Right cardiac atrium (tissue), 5 donors: ENCODE measurements around the gene GREB1. TPM values are rescaled to one million over a fixed set of nuclear protein-coding genes. Genes with fewer than 3 reads are reported as not detected.

ENCODE experiments used
- ATAC-seq, 2 donors: fragments of 200-7000 bp; cut with Tn5 transposase; one replicate each; pipeline versions ENCODE4 v1.8.0 to v1.9.1; 2020; ENCODE audit warnings: moderate library complexity in 2 of 2, mild to moderate bottlenecking in 1 of 2
- DNase-seq, 3 donors: peaks; one replicate each; pipeline ENCODE4 v3.0.0-alpha.2; 2020
- H3K27ac ChIP-seq: one replicate; pipeline ENCODE4 v1.5.1; 2013; ENCODE audit warnings: mild to moderate bottlenecking, low read length, control low read depth, moderate library complexity
- H3K27me3 ChIP-seq: one replicate; pipeline ENCODE4 v1.6.1; 2013; ENCODE audit not compliant: control insufficient read depth, insufficient read depth
- H3K4me1 ChIP-seq: one replicate; pipeline ENCODE4 v1.6.1; 2013; ENCODE audit warnings: low read length; ENCODE audit not compliant: control insufficient read depth, insufficient read depth
- H3K4me3 ChIP-seq: one replicate; pipeline ENCODE4 v1.5.1; 2013; ENCODE audit warnings: low read length, control low read depth
- H3K9me3 ChIP-seq: one replicate; pipeline ENCODE4 v1.6.1; 2013; ENCODE audit warnings: low read length; ENCODE audit not compliant: control insufficient read depth
- WGBS: extraction: QIAGEN DNeasy Blood & Tissue Kit; methylation state at CpG from one replicate; pipeline ENCODE4 v1.1.7; 2013; 5-methylcytosine and 5-hydroxymethylcytosine counted together
- intact Hi-C, 4 donors: fragments of 100-400 bp; cut with DNase I; formaldehyde crosslinking; loops; one replicate each; pipeline versions ENCODE4 v1.11.0 to v1.14.0; 2022 to 2023
- polyA plus RNA-seq: library from polyadenylated mRNA; stranded (reverse); fragments of 200-250 nt; gene quantifications from one replicate; pipeline ENCODE4 v1.2.3, GENCODE V29; 2013
- total RNA-seq, 4 donors: library from RNA; stranded (reverse); fragmentation: NEBNext Ultra II Directional; extraction: Animal tissue kit (Norgen Biotek cat#: 25700); gene quantifications; one replicate each; pipeline ENCODE4 v1.2.1, GENCODE V29; 2021
- donor health status: healthy with polysubstance abuse.
- donor health status: DM: no; HTN: yes; CAD: no.
- donor health status: DM: no; HTN: no; CAD: no.
- donor health status: DM: no; HTN: yes; CAD: no; lungs with severe emphysema.
- donor health status: DM: yes; HTN: yes; CAD: no.

GREB1 gene
- total and polyA plus RNA-seq, 5 donors = 4.6 to 17.7 (median 10.7) TPM

GRCh38 chr2:11564816-11565567 is 31.1 kb downstream of the GREB1 start:
- intact Hi-C loops = no loop called here
- WGBS = 90% methylated on average over 7 of the region's 7 CpGs

GRCh38 chr2:11566383-11566782 is 32.5 kb downstream of the GREB1 start:
- intact Hi-C loops = no loop called here
- Histone ChIP-seq H3K4me1 (no peaks in the 10 kb centered on the region), H3K27me3 (no peaks in the 10 kb centered on the region), H3K27ac (no peak overlapping the region), H3K9me3 (no peaks in the 10 kb centered on the region), H3K4me3 (no peak overlapping the region)
- 87% methylated on average over 14 of the region's 14 CpGs for WGBS
- ATAC-seq (no peak), DNase-seq (no peak)

More at GRCh38 chr2:11564816-11565567, 31.1 kb downstream of the GREB1 start:
- ATAC-seq (no peak), DNase-seq (no peak)
- Histone ChIP-seq H3K27ac (no peak overlapping the region), H3K4me1 (no peaks in the 10 kb centered on the region), H3K27me3 (no peaks in the 10 kb centered on the region), H3K4me3 (no peak overlapping the region), H3K9me3 (no peaks in the 10 kb centered on the region)

GRCh38 chr2:11567631-11568031 is 33.8 kb downstream of the GREB1 start:
- intact Hi-C loops = no loop called here
- Histone ChIP-seq H3K9me3 (no peaks in the 10 kb centered on the region), H3K27ac (no peak overlapping the region), H3K27me3 (no peaks in the 10 kb centered on the region), H3K4me3 (no peak overlapping the region), H3K4me1 (no peaks in the 10 kb centered on the region)
- 95% methylated on average over 8 of the region's 8 CpGs for WGBS
- no peak for DNase-seq
- ATAC-seq = no peak

GRCh38 chr2:11568436-11568835 is 34.6 kb downstream of the GREB1 start:
- WGBS = 90% methylated on average over 10 of the region's 10 CpGs
- intact Hi-C loops = no loop called here
- no peak overlapping the region for H3K27ac ChIP-seq
- no peaks in the 10 kb centered on the region for H3K9me3 ChIP-seq
- ATAC-seq (no peak), DNase-seq (no peak)
- no peak overlapping the region for H3K4me3 ChIP-seq
- H3K27me3 ChIP-seq = no peaks in the 10 kb centered on the region
- H3K4me1 ChIP-seq = no peaks in the 10 kb centered on the region

GRCh38 chr2:11569636-11570035 is 35.8 kb downstream of the GREB1 start:
- no peak for ATAC-seq
- Histone ChIP-seq H3K4me1 (no peaks in the 10 kb centered on the region), H3K27ac (no peak overlapping the region), H3K9me3 (no peaks in the 10 kb centered on the region), H3K27me3 (no peaks in the 10 kb centered on the region), H3K4me3 (no peak overlapping the region)
- 96% methylated on average over 7 of the region's 7 CpGs for WGBS
- intact Hi-C loops = no loop called here
- DNase-seq = no peak

- WGBS = 68% methylated on average over 7 of the region's 7 CpGs
These were observed 37.3 kb downstream of the GREB1 start for GRCh38 chr2:11571170-11571569.

GRCh38 chr2:11572996-11573395 is 39.2 kb downstream of the GREB1 start:
- WGBS = 84% methylated on average over 9 of the region's 9 CpGs
- no peaks in the 10 kb centered on the region for H3K4me1 ChIP-seq
- ATAC-seq (no peak), DNase-seq (no peak)
- no peaks in the 10 kb centered on the region for H3K9me3 ChIP-seq
- H3K27ac ChIP-seq = no peak overlapping the region
- H3K4me3 ChIP-seq = no peak overlapping the region
- no peaks in the 10 kb centered on the region for H3K27me3 ChIP-seq
- intact Hi-C loops = no loop called here

More at GRCh38 chr2:11571170-11571569, 37.3 kb downstream of the GREB1 start:
- no peak overlapping the region for H3K4me3 ChIP-seq
- intact Hi-C loops = no loop called here
- no peaks in the 10 kb centered on the region for H3K4me1 ChIP-seq
- H3K27me3 ChIP-seq = no peaks in the 10 kb centered on the region
- H3K9me3 ChIP-seq = no peaks in the 10 kb centered on the region
- no peak overlapping the region for H3K27ac ChIP-seq
- ATAC-seq (no peak), DNase-seq (no peak)

GRCh38 chr2:11573418-11574175 is 39.8 kb downstream of the GREB1 start:
- ATAC-seq (no peak), DNase-seq (no peak)
- Histone ChIP-seq H3K27ac (no peak overlapping the region), H3K4me3 (no peak overlapping the region), H3K27me3 (no peaks in the 10 kb centered on the region), H3K9me3 (no peaks in the 10 kb centered on the region), H3K4me1 (no peaks in the 10 kb centered on the region)
- intact Hi-C loops = no loop called here
- 81% methylated on average over 10 of the region's 10 CpGs for WGBS

GRCh38 chr2:11574176-11575046 is 40.6 kb downstream of the GREB1 start:
- H3K9me3 ChIP-seq = no peaks in the 10 kb centered on the region
- no peaks in the 10 kb centered on the region for H3K27me3 ChIP-seq
- ATAC-seq (no peak), DNase-seq (no peak)
- intact Hi-C loops = no loop called here
- 87% methylated on average over 12 of the region's 12 CpGs for WGBS
- no peaks in the 10 kb centered on the region for H3K4me1 ChIP-seq
- no peak overlapping the region for H3K4me3 ChIP-seq
- no peak overlapping the region for H3K27ac ChIP-seq

- no peak for ATAC-seq
- H3K4me1 ChIP-seq = no peaks in the 10 kb centered on the region
- no peak overlapping the region for H3K4me3 ChIP-seq
- no peak overlapping the region for H3K27ac ChIP-seq
- no peak for DNase-seq
- H3K9me3 ChIP-seq = no peaks in the 10 kb centered on the region
- WGBS = 96% methylated on average over 10 of the region's 10 CpGs
- intact Hi-C loops = no loop called here
- H3K27me3 ChIP-seq = no peaks in the 10 kb centered on the region
These were observed 42.6 kb downstream of the GREB1 start for GRCh38 chr2:11576398-11576797.
